Right lobe of liver (tissue), 4 donors: ENCODE measurements around the gene CD4.

Experiments
- POLR2A ChIP-seq: fragments of 450-650 bp; IDR thresholded peaks from one replicate; pipeline ENCODE4 v1.6.1; 2017; ENCODE audit warnings: antibody characterized with exemption, mild to moderate bottlenecking
- TF ChIP-seq, protein P1 (sequence below), 4 donors: fragments of 200-600 bp in 3 of 4; fragments of 450-650 bp in 1 of 4; IDR thresholded peaks; one replicate each; pipeline versions ENCODE4 v1.5.1 to v1.8.0; 2016 to 2022; ENCODE audit warnings: antibody characterized with exemption in 4 of 4, mild to moderate bottlenecking in 2 of 4
- donor health status: DM: no; HTN: no; CAD: no.
- donor health status: DM: no; HTN: no; CAD: no.
- donor health status: DM: no; HTN: yes; CAD: no.

DNA sequence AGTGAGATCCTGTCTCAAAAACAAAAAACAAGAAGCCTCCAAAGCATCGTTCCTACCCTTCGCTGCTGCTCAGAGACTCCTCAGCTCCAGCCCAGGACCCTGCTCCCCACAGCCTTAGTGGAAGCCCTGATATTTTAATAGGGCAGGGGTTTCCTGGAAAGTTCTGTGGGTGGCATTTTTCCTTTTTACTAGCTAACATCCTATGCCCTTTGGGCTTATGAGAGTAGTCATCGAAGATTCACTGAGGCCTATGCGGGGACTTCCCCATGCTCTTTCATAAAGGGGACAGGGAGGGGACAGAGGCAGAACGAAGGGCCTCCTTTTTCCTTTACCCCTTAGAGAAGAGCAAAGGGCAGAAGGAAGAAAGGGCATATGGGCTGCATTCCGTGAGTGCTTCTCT lies 8.8 kb upstream of the CD4 start:
- TF ChIP-seq, protein P1, sequence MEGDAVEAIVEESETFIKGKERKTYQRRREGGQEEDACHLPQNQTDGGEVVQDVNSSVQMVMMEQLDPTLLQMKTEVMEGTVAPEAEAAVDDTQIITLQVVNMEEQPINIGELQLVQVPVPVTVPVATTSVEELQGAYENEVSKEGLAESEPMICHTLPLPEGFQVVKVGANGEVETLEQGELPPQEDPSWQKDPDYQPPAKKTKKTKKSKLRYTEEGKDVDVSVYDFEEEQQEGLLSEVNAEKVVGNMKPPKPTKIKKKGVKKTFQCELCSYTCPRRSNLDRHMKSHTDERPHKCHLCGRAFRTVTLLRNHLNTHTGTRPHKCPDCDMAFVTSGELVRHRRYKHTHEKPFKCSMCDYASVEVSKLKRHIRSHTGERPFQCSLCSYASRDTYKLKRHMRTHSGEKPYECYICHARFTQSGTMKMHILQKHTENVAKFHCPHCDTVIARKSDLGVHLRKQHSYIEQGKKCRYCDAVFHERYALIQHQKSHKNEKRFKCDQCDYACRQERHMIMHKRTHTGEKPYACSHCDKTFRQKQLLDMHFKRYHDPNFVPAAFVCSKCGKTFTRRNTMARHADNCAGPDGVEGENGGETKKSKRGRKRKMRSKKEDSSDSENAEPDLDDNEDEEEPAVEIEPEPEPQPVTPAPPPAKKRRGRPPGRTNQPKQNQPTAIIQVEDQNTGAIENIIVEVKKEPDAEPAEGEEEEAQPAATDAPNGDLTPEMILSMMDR (IDR thresholded peaks at IDR 0.05): no peak
- no peak for TF ChIP-seq POLR2A
